Panc1 (cell line): ENCODE results near the gene ADORA2A. TPM values are rescaled to one million over a fixed set of nuclear protein-coding genes. Genes with fewer than 3 reads are reported as not detected.

Experiments used
- total RNA-seq: library from RNA; stranded (reverse); gene quantifications from one replicate; pipeline ENCODE4 v1.2.1, GENCODE V29; 2021; ENCODE audit not compliant: unreplicated experiment

The ADORA2A gene
- total RNA-seq, 1 experiment from 2014 or later, result 11.5 TPM

Other genes starting within 250 kb of the ADORA2A start
- 10.6 TPM for gene SUSD2, start 246.1 kb upstream of the ADORA2A start, total RNA-seq
- 3.6 TPM for gene GGT5, start 182.5 kb upstream of the ADORA2A start, total RNA-seq
- 43.3 TPM for gene SPECC1L, start 156.8 kb upstream of the ADORA2A start, total RNA-seq
- 0.10 TPM for gene UPB1, start 67.7 kb downstream of the ADORA2A start, total RNA-seq
- 97.7 TPM for gene GUCD1, start 127.5 kb downstream of the ADORA2A start, total RNA-seq
- gene SNRPD3, start 128.4 kb downstream of the ADORA2A start, total RNA-seq, result 89.4 TPM
- 4.1 TPM for gene LRRC75B, start 165.5 kb downstream of the ADORA2A start, total RNA-seq
- gene GGT1, start 175.6 kb downstream of the ADORA2A start, total RNA-seq, result 2.6 TPM